Trophoblast cell (in vitro differentiated cells and primary cell): ENCODE measurements around the gene HID1.

Source experiments
- DNase-seq, 2 donors: peaks; one replicate each; pipeline ENCODE4 v3.0.0-alpha.2; 2016
- H2AFZ ChIP-seq: 2 replicates; pipeline ENCODE4 v1.6.1; 2013; ENCODE audit warnings: low read length, moderate library complexity, mild to moderate bottlenecking; ENCODE audit not compliant: insufficient read depth, poor library complexity
- H2AK5ac ChIP-seq: 2 replicates; pipeline ENCODE4 v1.6.1; 2013; ENCODE audit warnings: mild to moderate bottlenecking, low read length
- H2BK120ac ChIP-seq: 2 replicates; pipeline ENCODE4 v1.6.1; 2013; ENCODE audit warnings: low read length, mild to moderate bottlenecking, moderate library complexity; ENCODE audit not compliant: insufficient read depth, poor library complexity
- H2BK12ac ChIP-seq: 2 replicates; pipeline ENCODE4 v1.6.1; 2013; ENCODE audit warnings: mild to moderate bottlenecking, low read length, moderate library complexity
- H2BK5ac ChIP-seq: 2 replicates; pipeline ENCODE4 v1.6.1; 2013; ENCODE audit warnings: low read length, low read depth, moderate library complexity, mild to moderate bottlenecking; ENCODE audit not compliant: poor library complexity
- H3K14ac ChIP-seq: 2 replicates; pipeline ENCODE4 v1.6.1; 2013; ENCODE audit warnings: mild to moderate bottlenecking, low read length
- H3K18ac ChIP-seq: 2 replicates; pipeline ENCODE4 v1.6.1; 2013; ENCODE audit warnings: mild to moderate bottlenecking, low read length
- H3K23ac ChIP-seq: 2 replicates; pipeline ENCODE4 v1.6.1; 2013; ENCODE audit warnings: low read length
- H3K27ac ChIP-seq: 2 replicates; pipeline ENCODE4 v1.5.1; 2013; ENCODE audit warnings: low read depth, mild to moderate bottlenecking, inconsistent platforms, low read length, moderate library complexity
- H3K27me3 ChIP-seq: 2 replicates; pipeline ENCODE4 v1.6.1; 2013; ENCODE audit warnings: inconsistent platforms, mild to moderate bottlenecking, low read length, moderate library complexity; ENCODE audit not compliant: insufficient read depth
- H3K36me3 ChIP-seq, 2 experiments: 1 replicate in 1 of 2; 2 replicates in 1 of 2; pipeline ENCODE4 v1.6.1; 2013; ENCODE audit warnings: low read length in 2 of 2, mild to moderate bottlenecking in 2 of 2, moderate library complexity in 1 of 2; ENCODE audit not compliant: insufficient read depth in 2 of 2, control insufficient read depth in 1 of 2
- H3K4ac ChIP-seq: 2 replicates; pipeline ENCODE4 v1.6.1; 2013; ENCODE audit warnings: low read depth, mild to moderate bottlenecking, low read length, moderate library complexity
- H3K4me1 ChIP-seq, 2 experiments: 1 replicate in 1 of 2; 2 replicates in 1 of 2; pipeline ENCODE4 v1.6.1; 2013; ENCODE audit warnings: low read length in 2 of 2, mild to moderate bottlenecking in 2 of 2, moderate library complexity in 1 of 2; ENCODE audit not compliant: insufficient read depth in 2 of 2, control insufficient read depth in 1 of 2
- H3K4me2 ChIP-seq: 2 replicates; pipeline ENCODE4 v1.6.1; 2013; ENCODE audit warnings: inconsistent platforms, mild to moderate bottlenecking, low read length, moderate library complexity
- H3K4me3 ChIP-seq: 2 replicates; pipeline ENCODE4 v1.5.1; 2013; ENCODE audit warnings: mild to moderate bottlenecking, low read depth, low read length, inconsistent platforms
- H3K79me1 ChIP-seq: one replicate; pipeline ENCODE4 v1.6.1; 2013; ENCODE audit warnings: low read length
- H3K79me2 ChIP-seq: 2 replicates; pipeline ENCODE4 v1.6.1; 2013; ENCODE audit warnings: low read length, mild to moderate bottlenecking; ENCODE audit not compliant: control insufficient read depth, insufficient read depth, poor library complexity
- H3K9ac ChIP-seq: 2 replicates; pipeline ENCODE4 v1.6.1; 2013; ENCODE audit warnings: mild to moderate bottlenecking, low read length
- H3K9me3 ChIP-seq: 2 replicates; pipeline ENCODE4 v1.6.1; 2013; ENCODE audit warnings: low read depth, mild to moderate bottlenecking, control low read depth, inconsistent platforms, low read length; ENCODE audit not compliant: insufficient read depth
- H4K12ac ChIP-seq: 2 replicates; pipeline ENCODE4 v1.6.1; 2013; ENCODE audit warnings: low read depth, mild to moderate bottlenecking, low read length, moderate library complexity
- H4K8ac ChIP-seq: 2 replicates; pipeline ENCODE4 v1.6.1; 2013; ENCODE audit warnings: low read depth, mild to moderate bottlenecking, low read length, moderate library complexity
- H4K91ac ChIP-seq: one replicate; pipeline ENCODE4 v1.6.1; 2013; ENCODE audit warnings: low read depth, mild to moderate bottlenecking, low read length, moderate library complexity
- WGBS: extraction: QIAGEN DNeasy Blood & Tissue Kit; methylation state at CpG from one replicate; pipeline ENCODE4 v1.1.7; 2013; ENCODE audit warnings: missing lambda C conversion rate; ENCODE audit not compliant: insufficient read length, insufficient coverage; ENCODE audit errors: extremely low coverage; 5-methylcytosine and 5-hydroxymethylcytosine counted together

Gene HID1

DNA sequence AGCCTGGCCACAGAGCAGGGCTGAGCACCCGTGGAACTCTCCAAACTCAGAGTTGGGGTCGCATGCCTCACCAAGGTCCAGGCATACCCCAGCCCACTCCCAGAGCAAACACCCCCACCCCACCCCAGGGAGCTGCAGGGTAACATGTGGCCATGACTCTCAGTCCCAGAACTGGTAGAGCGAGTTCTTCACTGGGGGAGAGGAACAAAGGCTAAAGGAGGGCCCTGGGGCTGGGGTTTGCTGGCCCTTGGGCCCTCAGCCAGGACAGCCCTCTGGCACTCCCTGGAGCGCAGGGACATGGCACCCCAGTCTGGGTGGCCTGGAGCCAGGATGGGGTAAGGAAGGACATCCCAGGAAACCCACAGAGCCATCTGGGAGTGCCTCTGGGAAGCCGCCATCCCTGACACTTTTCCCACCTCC lies 4.2 kb downstream of the HID1 start:
- Histone ChIP-seq H3K36me3 (no peaks in the 10 kb centered on the region), H3K27ac (no peak overlapping the region), H2BK5ac (peak overlapping the region; percentile 33), H2BK120ac (peak overlapping the region; percentile 10), H3K18ac (peak overlapping the region; percentile 0), H3K14ac (peak overlapping the region; percentile 5), H3K27me3 (peaks cover 9% of the 10 kb centered on the region), H3K9me3 (peaks cover 4% of the 10 kb centered on the region), H3K4ac (peak overlapping the region; percentile 24), H2AK5ac (peak overlapping the region; percentile 8), H3K4me2 (peak overlapping the region; percentile 28), H2AFZ (no peak overlapping the region), H3K9ac (no peak overlapping the region), H3K79me1 (peaks cover 12% of the 10 kb centered on the region), H4K12ac (no peak overlapping the region), H3K4me1 (peaks cover 29 to 33% of the 10 kb centered on the region in 2 experiments), H3K79me2 (no peaks in the 10 kb centered on the region), H4K91ac (peak overlapping the region; percentile 45), H3K23ac (no peak overlapping the region), H4K8ac (peak overlapping the region; percentile 20), H2BK12ac (peak overlapping the region; percentile 7), H3K4me3 (no peak overlapping the region)
- peak; percentile 60 to 76 for DNase-seq
- no CpG with 5 or more reads among the region's 5 CpGs for WGBS

DNA sequence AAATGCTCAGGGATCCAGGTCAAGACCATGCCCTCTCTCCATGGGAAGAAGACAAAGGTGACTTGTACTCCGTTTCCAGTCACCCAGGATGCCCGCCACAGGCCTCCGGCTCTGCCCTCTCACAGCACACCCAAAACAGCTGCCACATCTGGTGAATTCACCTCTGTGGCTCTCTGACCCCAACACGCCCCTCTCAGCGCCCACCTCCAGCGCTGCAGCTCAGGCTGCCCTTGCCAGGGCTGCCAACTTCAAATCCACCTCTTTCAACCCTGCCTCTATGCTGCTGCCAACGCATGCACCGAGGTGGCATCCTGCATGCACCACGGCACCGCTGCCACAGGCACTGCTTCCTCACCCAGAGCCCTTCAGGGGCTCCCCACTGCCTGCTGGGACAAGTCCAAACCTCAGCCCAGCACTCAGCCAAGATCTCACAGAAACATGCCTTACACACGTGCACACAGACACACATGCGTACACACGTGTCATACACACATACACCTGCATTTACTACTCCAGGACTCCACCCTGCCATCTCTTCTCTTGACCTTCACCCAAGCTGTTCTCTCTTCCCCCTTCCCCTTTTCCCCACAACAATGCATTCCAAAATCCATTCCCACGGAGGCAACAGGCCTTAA lies 7.5 kb downstream of the HID1 start:
- Histone ChIP-seq H3K27me3 (no peaks in the 10 kb centered on the region), H4K8ac (no peak overlapping the region), H3K27ac (no peak overlapping the region), H2BK5ac (no peak overlapping the region), H3K18ac (no peak overlapping the region), H3K9me3 (peaks cover 4% of the 10 kb centered on the region), H2BK120ac (no peak overlapping the region), H3K79me1 (peaks cover 4% of the 10 kb centered on the region), H3K4me1 (peaks cover 10 to 11% of the 10 kb centered on the region in 2 experiments), H2BK12ac (no peak overlapping the region), H4K12ac (no peak overlapping the region), H3K4me3 (no peak overlapping the region), H3K14ac (no peak overlapping the region), H3K4ac (no peak overlapping the region), H3K79me2 (no peaks in the 10 kb centered on the region), H2AK5ac (no peak overlapping the region), H2AFZ (no peak overlapping the region), H4K91ac (no peak overlapping the region), H3K4me2 (no peak overlapping the region), H3K23ac (no peak overlapping the region), H3K36me3 (no peaks in the 10 kb centered on the region), H3K9ac (no peak overlapping the region)
- no CpG with 5 or more reads among the region's 14 CpGs for WGBS
- DNase-seq, result no peak

DNA sequence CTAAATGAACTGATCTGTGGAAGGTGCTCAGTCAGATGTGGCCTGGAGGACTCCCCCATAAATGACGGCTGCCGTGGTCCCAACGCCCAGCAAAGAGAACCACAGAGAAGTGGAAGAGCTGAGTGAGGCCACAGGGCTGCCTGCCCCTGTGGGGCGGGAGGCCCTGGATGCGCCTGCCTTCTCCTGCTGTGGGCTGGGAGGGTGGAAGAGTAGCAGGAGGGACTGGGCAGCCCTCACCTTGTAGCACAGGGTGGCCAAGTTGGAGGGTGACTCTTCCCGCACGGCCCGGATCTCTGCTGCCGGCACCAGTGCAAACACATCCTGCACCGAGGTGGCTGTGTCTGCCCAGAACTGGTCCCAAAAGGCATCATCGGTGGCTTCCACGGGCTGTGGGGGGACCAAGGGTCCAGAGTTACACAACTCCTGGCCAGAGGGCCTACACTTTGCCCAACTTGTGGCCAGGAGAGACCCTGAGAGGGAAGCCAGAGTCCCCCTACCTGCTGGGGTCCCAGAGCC lies 8.3 kb downstream of the HID1 start:
- Histone ChIP-seq H3K23ac (no peak overlapping the region), H3K9ac (no peak overlapping the region), H2BK120ac (no peak overlapping the region), H2AFZ (no peak overlapping the region), H3K18ac (no peak overlapping the region), H3K79me1 (peaks cover 4% of the 10 kb centered on the region), H3K4ac (no peak overlapping the region), H2BK12ac (no peak overlapping the region), H3K4me1 (peaks cover 10 to 11% of the 10 kb centered on the region in 2 experiments), H3K27me3 (no peaks in the 10 kb centered on the region), H3K4me2 (no peak overlapping the region), H3K14ac (no peak overlapping the region), H2BK5ac (no peak overlapping the region), H4K91ac (no peak overlapping the region), H4K12ac (no peak overlapping the region), H3K9me3 (peaks cover 4% of the 10 kb centered on the region), H2AK5ac (no peak overlapping the region), H3K27ac (no peak overlapping the region), H3K4me3 (no peak overlapping the region), H3K79me2 (no peaks in the 10 kb centered on the region), H4K8ac (no peak overlapping the region), H3K36me3 (no peaks in the 10 kb centered on the region)
- no CpG with 5 or more reads among the region's 12 CpGs for WGBS
- DNase-seq, result no peak

DNA sequence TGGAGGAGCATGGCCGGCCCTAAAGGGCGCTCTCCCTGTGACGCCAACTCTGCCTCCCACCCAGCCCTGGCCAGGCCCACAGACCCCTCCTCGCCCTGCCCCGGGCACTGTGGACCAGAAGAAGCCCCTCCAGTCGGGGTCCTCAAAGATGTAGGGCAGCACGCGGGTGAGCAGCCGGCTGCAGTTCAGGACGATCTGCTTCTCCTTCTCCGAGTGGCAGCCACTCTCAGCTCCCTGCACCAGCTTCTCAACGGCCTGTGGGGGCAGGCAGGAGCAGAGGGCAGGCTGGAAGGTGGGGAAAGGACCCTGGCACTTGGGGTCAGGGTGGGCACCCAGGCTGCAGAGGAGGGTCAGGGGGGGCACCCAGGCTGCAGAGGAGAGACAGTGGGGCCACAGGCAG lies 8.9 kb downstream of the HID1 start:
- H2AK5ac ChIP-seq, result no peak overlapping the region
- no peak for DNase-seq
- H3K79me2 ChIP-seq, result no peaks in the 10 kb centered on the region
- H3K27me3 ChIP-seq, result no peaks in the 10 kb centered on the region
- peaks cover 4% of the 10 kb centered on the region for H3K9me3 ChIP-seq
- H4K12ac ChIP-seq, result no peak overlapping the region
- no peak overlapping the region for H2BK120ac ChIP-seq
- no peak overlapping the region for H2BK5ac ChIP-seq
- H3K27ac ChIP-seq, result no peak overlapping the region
- H2BK12ac ChIP-seq, result no peak overlapping the region
- no peak overlapping the region for H3K4me2 ChIP-seq
- peaks cover 2% of the 10 kb centered on the region for H3K79me1 ChIP-seq
- no peak overlapping the region for H3K4me3 ChIP-seq
- no peak overlapping the region for H3K18ac ChIP-seq
- no peak overlapping the region for H3K9ac ChIP-seq
- H3K4ac ChIP-seq, result no peak overlapping the region
- no CpG with 5 or more reads among the region's 12 CpGs for WGBS
- no peak overlapping the region for H4K91ac ChIP-seq
- no peak overlapping the region for H3K23ac ChIP-seq
- no peaks in the 10 kb centered on the region for H3K36me3 ChIP-seq
- no peak overlapping the region for H4K8ac ChIP-seq
- H2AFZ ChIP-seq, result no peak overlapping the region
- peaks cover 7 to 8% of the 10 kb centered on the region in 2 experiments for H3K4me1 ChIP-seq
- no peak overlapping the region for H3K14ac ChIP-seq
